GM18907 (cell line): ENCODE measurements around the gene P4HB.
"Not testable (repeated sequence)": the region's sequence is repeated elsewhere in the genome, so short reads cannot be mapped to it uniquely, and the experiment has no call there.

Experiments used
- ATAC-seq: cut with Tn5 transposase; IDR thresholded peaks from one replicate; pipeline ENCODE4 v1.9.1; 2021; ENCODE audit warnings: mild to moderate bottlenecking, moderate library complexity; ENCODE audit not compliant: unreplicated experiment

The P4HB gene

DNA sequence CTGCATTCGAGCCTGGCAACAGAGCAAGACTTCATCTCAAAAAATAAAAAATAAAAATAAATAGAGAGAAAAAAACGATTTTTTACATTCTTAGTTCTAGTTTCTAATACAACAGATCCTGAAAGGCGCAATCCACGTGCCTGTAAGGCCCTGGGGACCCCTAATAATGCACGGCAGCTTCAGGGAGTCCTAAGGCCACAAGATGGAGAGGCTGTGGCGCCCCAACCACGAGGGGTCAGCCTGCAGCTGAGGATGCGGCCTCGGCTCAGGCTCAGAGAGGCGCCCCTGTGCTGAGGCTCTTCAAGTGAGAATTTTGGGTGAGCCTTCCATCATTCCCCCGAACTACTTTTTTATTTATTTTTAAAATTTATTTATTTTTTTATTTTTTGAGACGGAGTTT lies 10.9 kb downstream of the P4HB start:
- no peak for ATAC-seq

DNA sequence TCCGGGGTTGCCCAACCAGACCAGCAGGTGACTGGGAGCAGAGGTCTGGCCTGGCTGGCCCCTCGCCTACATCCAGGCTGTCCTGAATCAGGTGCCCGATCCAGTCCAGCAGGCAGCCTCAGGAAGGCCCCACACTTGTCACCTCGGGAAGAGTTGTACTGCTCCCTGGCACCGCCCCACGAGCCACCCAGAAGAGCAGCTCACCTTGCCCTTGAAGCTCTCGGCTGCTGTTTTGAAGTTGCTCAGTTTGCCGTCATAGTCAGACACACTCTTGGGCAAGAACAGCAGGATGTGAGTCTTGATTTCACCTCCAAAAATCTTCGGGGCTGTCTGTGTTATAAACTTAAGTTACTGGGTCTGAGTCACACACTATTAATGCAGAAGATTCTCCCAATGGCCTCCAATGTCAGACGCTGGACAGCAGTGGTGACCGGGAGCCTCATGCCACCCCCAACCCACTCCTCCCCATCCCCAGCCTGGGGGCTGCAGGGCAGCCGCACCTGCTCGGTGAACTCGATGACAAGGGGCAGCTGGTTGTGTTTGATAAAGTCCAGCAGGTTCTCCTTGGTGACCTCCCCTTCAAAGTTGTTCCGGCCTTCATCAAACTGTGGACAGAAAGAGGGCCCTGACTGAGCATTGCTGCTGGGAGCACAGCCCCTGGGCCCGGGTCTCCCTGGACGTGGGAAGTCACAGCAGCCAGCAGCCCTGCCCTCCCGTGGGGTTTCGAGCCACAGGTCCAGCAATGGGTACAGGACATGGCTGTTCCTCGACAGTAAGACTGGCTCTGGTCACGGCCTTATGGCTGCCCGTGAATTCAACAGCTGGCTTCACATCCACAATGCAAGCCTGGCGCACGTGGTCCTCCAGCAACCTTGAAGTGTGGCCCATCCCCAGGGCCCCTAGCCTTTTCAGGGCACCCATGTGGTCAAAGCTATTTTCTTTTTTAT lies 13.3 kb downstream of the P4HB start:
- ATAC-seq = no peak

DNA sequence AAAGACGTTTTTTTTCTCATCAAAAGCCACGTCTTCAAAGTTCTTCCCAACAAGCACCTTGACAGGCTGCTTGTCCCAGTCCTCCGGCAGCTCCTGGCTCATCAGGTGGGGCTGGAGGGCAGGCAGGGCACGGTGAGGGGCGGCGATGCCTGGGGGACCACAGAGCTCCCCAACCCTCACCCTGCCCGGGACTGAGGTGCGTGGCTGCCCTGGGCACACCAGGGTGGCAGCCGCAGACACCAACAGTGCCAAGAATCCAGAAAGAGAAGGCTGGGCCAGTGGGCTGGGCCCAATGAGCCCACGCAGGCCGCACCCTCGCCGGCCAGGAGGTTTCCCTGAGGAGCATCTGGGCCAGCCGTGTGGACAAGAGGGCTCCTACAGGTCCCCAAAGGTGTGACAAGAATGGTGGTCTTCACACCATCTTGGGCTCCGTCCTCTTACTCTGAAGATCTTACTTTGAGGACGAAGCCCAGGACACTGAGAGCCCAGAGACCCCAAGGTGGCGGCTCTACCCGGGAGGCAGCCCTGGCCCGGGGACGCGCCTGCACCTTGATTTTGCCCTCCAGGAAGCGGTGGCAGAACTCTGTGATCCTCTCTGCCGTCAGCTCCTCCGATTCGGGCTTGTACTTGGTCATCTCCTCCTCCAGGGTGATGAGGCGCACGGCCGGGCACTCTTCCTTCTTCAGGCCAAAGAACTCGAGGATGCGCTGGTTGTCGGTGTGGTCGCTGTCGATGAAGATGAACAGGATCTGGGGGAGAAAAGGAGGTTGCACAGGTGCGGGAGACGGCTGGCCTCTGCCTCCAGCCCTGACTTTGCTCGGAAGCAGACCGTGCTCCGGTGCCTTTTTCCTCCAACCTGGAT lies 14.2 kb downstream of the P4HB start:
- ATAC-seq = no peak

DNA sequence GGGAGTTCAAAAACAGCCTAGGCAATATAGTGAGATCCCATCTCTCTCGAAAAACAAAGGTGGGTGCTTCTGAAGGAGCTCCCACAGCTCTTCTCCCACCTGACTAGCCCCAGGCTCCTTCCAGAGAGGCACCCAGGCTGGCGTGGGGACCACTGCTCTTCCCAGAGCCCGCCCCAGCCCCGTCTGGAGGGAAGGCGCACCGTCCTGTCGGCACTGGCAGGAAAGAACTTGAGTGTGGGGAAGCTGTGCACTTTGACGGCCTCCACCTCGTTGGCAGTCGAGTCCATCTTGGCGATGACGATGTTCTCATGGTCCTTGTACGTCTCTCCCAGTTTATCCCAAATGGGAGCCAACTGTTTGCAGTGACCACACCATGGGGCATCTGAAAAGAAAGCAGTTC lies 15.0 kb downstream of the P4HB start:
- no peak for ATAC-seq

DNA sequence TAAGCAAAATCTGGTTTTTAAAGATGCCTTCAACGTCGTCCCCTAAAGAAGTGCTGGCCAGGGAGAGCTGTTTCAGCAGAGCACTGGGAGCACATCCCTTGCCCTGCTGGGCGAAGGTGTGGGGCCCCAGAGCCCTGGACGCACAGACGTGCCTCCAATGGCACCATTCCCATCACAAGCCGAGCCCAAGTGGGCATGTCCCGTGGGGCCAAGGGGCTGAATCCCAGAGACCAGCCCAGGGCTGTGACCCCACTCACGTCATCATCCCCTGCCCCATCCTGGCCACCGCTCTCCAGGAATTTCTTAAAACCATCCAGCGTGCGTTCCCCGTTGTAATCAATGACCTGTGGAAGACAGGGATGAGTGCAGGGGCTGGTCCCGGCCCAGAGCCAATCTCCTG lies 15.4 kb downstream of the P4HB start:
- no peak for ATAC-seq

DNA sequence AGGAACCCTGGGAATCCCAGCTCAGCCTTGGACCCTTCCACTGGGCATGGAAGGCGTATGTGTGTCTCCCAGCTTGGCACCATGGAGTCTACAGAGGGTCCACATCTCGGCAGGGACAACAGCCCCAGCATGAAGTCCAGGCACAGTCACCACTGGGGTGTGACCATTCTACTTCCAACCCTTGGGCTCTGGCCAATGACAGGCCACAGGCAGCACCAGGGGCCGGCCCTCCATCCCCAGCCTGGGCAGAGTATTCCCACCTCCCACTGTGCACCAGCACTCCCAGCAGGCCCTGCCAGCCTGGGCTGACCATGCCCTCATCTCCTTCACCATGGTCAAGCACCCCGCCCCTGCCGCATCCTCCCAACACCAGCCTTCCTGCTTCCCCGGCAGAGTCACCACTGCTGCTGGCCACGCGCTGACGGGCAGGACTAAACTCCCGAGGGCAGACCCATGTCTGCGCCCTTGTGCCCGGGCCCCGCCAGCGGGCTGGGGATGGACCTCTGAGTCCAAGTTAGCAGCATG lies 15.9 kb downstream of the P4HB start:
- no peak for ATAC-seq

DNA sequence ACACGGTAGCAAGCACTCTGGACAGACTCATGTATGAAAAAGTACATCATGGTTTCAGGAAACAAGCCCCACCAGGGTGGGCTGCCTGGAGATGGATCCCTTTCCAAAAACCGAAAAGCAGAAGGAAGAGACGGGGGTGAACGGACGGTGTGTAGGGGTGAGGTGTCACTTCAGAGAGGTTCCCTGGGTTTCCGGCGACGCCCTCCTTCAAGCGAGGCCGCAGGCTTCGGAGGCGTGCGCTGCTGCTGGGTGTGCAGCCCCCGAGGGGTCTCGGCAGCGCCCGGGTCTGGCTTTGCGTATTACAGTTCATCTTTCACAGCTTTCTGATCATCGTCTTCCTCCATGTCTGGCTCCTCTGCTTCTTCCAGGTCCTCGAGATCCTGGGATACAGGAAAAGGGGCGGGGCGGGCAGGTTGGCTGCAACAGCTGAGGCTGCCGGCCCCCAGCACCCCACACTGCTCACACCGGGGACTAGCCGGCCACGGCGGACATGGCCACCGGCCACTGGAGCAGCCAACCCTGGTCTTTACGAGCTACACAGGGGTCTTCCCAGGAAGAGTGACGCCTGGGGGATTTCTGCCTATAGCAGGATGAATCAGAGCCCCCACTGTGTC lies 16.5 kb downstream of the P4HB start:
- no peak for ATAC-seq

DNA sequence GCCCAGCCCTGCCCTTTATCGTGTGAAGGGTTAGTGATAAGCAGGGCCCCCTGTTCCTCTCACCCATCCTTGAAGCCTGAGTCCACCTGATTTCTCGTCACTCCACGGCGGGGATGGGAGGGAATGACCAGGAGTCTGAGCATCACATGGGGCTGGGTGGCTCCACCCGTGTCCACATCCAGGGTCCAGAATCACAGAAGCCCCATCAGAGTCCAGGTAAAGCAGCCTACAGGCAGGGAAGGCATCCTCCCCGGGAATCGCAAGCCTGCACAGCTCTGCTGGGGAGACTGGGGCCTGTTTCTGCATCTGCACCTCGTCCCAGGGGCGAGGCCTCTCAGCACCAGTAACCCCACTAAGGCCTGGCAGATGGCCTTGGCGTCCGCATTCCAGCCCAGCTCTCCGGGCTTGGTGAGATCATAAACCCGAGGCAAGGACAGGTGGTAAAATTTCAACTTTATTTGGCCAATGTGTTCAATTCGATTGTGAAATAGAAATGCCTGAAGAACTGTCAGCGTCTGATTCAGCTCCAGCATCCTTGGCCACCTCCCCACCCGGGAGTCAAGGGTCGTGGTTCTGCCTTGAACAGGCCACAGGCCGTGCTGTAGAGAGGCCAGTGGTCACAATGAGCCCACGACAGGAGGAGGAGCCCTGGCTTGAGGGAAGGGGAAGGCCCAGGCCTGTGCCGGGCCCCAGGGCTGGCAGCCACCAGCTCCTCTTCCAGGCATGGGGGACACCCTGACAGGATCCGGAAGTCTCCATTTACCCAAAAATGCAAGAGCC lies 17.4 kb downstream of the P4HB start:
- no peak for ATAC-seq

DNA sequence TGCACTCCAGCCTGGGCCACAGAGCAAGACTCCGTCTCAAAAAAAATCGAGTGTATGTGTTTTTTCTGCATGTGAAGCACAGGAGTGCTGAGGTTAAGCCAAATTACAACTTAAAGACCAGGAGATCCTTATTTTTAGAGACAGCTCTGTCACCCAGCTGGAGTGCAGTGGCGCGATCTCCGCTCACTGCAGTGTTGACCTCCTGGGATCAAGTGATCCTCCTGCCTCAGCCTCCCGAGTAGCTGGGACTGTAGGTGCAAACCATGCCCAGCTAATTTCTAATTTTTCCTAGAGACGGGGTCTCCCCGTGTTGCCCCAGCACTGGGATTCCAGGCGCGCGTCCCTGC lies 18.0 kb downstream of the P4HB start:
- no peak for ATAC-seq

DNA sequence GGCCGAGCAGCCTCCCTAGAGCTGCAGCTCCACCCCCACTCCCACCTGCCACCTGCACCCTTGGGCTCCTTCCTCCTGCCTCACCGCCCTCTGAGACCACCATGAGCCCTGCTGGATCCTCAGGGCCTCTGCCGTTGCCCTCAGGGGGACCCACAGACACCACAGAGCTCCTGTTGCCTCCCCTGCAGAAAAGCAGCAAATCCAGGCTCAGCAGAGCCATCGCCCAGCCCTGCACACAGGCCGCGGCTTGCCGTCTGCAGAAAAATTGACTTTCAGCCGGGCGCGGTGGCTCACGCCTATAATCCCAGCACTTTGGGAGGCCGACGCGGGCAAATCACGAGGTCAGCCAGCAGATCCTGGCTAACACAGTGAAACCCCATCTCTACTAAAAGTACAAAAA lies 18.5 kb downstream of the P4HB start:
- ATAC-seq = no peak

DNA sequence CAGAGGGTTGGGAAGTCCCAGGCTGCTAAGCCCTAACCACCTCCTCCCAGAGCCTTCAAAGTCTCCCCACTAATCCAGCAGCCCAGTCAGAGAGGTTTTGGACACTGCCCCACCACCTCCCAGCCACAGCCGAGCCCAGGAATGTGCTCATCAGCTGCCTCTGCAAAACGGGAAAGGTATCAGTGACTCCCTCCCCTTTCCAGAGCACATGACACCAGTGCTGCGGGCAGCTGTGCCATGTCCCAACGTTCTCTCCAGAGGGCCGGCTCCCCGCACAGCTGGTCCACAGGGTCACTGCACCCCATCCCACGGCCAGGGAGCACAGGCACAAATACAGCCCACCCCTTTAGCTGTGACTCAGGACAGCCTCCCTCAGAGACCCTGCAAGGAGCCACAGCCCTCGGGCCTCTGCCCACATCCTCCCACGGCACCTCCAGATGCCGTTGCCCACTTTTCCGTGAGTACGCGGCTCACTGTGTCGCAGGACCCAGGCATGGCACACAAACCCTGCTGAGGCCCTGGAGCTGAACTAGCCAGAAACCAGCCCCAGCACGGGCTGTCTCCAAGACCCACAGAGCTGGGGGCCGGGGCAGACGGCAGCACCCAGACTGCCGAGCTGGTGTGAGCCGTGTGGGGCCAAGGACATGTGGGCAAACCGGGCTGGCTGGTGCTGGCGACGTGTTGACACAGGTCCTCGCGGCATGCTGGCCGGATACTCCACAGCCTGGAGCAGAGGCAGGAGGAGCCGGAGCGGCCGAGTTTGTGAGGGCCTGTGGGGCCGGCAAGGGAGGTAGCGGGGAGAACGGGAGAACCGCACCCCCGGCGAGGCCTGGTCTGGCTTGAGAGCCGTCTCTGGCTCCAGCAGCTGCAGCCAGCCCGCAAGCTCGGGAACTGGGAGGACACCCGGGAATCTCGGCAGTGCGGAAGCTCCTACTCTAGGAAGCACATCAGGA lies 19.2 kb downstream of the P4HB start:
- ATAC-seq = no peak

DNA sequence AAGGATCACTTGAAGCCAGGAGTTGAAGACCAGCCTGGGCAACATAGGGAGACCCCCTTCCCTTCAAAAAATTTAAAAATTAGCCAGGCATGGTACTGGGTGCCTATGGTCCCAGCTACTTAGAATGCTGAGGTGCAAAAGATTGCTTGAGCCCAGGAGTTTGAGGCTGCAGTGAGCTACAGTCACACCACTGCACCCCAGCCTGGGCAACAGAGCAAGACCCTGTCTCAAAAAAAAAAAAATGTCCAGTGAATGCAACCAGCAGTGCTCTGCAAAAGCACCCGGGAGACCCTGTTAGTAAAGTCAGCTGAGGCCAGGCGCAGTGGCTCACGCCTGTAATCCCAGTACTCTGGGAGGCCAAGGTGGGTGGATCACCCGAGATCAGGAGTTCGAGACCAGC lies 20.3 kb downstream of the P4HB start:
- ATAC-seq = not testable (repeated sequence)

DNA sequence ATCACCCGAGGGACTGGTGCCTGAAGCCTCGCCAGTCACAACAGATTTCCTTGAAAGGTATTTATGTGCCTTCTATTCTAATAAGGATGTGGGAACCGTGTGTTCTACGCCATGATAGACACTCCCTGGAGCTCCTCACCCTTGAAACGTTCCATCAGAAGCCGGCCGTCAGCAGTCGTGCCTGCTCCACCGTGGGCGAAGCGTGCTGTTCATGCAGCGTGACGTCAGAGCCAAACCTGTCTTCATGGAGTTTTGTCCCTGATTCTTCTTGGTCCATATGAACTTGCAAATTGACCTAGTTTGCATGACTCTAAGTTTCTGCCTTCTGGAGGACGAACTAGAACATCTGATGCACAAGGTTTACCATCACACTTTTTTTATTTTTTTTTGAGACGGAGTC lies 21.0 kb downstream of the P4HB start:
- ATAC-seq = no peak

DNA sequence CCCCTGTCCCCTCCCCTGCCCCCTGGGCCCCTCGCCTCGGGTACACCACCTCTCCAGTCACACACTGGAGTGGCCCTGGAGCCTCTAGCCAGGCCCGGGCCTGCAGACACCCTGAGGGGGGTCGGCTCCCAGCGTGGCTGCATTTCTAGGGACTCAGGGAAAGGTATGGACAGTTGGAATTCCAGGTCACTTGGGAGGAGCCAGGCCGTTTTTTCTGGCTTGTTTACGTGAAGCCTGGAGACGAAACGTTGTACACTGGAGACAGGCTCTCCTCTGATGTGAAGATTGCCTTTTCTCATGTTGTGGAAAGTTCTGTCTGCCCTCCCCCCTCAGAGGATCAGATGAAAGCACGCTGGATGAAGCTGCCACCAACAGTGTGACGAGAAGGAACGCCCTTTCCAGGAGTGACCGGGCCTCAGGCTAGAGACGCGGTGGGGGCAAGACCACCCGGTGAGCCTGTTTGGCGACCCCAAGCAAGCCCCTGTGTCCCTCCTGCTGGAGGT lies 21.5 kb downstream of the P4HB start:
- ATAC-seq = no peak

DNA sequence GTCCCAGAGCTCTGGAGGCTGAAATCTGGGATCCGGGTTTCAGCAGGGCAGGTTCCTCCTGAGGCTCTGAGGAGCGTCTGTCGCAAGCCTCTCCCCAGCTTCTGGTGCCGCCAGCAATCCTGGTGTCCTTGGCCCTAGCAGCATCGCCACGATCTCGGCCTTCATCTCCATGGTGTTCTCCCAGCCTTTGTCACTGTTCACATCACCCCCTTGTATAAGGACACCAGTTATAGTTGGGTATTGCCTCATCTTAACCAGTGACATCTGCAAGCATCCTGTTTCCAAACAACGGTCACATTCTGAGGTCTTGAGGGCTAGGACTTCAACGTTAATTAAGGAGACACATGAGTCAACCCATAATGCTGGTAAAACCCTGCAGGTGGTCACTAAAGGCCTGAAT lies 22.7 kb downstream of the P4HB start:
- no peak for ATAC-seq

DNA sequence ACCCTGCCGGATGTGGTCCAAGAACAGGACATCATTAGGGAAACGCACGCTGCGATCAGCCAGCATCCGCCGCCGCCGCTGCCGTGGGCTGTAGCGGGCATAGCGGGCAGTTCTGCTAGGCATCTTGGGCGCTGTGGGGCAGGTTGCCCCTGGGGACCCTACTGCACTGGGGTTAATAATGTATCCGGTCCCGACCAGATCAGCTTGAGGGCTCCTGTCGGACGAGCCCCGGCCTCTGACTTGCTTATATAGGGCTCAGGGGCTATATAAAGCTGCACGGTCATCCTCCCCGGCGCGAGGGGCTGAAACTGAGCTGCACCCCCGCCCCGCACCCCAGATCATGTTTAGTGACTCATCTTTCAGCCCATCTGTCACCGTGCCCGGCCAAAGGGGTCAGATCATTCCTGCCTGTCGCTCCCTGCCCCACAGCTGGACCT lies 25.5 kb downstream of the P4HB start, which contains the start of gene PPP1R27:
TSS of gene PPP1R27 (minus strand) at position 220 of the 437 bp plus-strand sequence. CDS start at position 123, 97 bp downstream.
- ATAC-seq = no peak

DNA sequence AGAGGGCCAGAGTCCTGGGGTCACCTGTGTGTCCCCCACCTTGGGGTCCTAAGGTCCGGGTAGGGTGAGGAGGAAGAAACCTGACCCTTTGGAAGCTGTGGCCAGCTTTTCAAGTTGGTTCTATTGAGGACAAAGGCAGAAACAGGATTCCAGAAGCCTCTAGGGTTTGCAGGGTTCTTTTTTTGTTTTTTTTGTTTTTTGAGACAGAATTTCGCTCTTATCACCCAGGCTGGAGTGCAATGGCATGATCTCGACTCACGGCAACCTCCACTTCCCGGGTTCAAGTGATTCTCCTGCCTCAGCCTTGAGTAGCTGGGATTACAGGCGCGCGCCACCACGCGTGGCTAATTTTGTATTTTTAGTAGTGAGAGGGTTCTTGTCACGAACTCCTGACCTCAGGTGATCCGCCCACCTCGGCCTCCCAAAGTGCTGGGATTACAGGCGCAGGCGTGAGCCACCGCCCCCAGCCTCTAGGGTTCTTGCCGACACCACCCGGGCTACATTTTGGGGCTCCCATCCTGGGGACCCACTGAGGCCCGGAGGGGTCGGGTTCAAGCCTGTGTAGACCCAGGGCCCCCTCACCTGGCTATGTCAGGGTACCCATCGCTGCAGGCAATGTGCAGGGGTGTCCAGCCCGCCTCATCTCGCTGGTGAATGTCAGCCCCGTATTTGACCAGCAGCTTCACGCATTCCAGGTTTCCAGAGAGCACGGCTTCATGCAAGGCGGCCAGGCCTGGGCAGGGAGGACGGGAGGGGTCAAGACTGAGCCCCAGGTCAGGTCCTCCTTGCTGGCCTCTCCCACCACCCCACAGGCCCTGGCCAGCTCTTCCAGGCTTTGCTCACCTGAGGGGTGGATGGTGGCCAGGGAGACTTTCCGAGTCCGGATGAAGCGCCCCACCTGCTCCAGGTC lies 26.2 kb downstream of the P4HB start:
- ATAC-seq = no peak
